ENCODE data around the gene IL19. TPM values are rescaled to one million over a fixed set of nuclear protein-coding genes. Genes with fewer than 3 reads are reported as not detected.

The IL19 gene
- total RNA-seq, 1 donor from 2014 or later, result not detected

DNA sequence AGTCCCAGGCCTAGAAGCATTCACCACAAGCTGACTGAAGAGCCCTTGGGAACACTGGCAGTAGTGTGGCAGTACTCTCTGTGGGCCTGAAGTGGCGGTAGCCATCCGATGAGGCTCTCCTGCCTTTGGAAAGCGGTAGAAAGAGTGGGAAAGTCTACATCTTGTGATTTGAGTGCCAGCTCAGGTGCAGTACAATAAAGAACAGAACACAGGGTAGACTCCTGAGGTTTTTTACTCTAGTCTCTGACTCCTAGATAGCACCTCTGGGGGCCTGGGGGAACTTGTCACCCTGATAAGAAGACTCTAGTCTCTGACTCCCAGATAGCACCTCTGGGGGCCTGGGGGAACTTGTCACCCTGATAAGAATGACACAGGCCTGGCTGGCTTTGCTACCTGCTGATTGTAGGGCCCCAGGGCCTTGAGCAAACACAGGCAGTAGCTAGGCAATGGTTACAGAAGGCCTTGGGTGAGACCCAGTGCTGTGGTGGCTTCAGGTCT is 76.8 kb downstream of the IL19 start:
- H3F3A ChIP-seq (ENCODE audit: low read depth), result no peaks in the 10 kb centered on the region
- no peaks in the 10 kb centered on the region for H3K36me3 ChIP-seq
- no peaks in the 10 kb centered on the region for H3K79me2 ChIP-seq (ENCODE audit: low read depth)
- Mint-ChIP-seq H3K4me3 (no peak overlapping the region), H3K9me3 (peaks cover 15% of the 10 kb centered on the region), H3K27ac (no peak overlapping the region), H3K36me3 (no peaks in the 10 kb centered on the region), H3K27me3 (ENCODE audit: insufficient read depth, low read depth) (no peaks in the 10 kb centered on the region), H3K4me1 (peaks cover 9% of the 10 kb centered on the region)
- no peak overlapping the region for H3K9ac ChIP-seq
- H4K20me1 ChIP-seq (ENCODE audit: low read depth), result no peaks in the 10 kb centered on the region
- no peak overlapping the region for H3K4me3 ChIP-seq
- H3K9me3 ChIP-seq (ENCODE audit: low read depth), result no peaks in the 10 kb centered on the region
- no peaks in the 10 kb centered on the region for H3K27me3 ChIP-seq
- H3K27ac ChIP-seq, result no peak overlapping the region
- DNase-seq (ENCODE audit: low spot score), result no peak
- H3K4me1 ChIP-seq, result peaks cover 4% of the 10 kb centered on the region
- H2AFZ ChIP-seq (replicated peaks), result no peak overlapping the region
- H3K4me2 ChIP-seq, result no peak overlapping the region
- TF ChIP-seq EZH2phosphoT487 (IDR thresholded peaks at IDR 0.05) (no peak), EZH2 (IDR thresholded peaks at IDR 0.05) (no peak)
- TF ChIP-seq, protein P1, sequence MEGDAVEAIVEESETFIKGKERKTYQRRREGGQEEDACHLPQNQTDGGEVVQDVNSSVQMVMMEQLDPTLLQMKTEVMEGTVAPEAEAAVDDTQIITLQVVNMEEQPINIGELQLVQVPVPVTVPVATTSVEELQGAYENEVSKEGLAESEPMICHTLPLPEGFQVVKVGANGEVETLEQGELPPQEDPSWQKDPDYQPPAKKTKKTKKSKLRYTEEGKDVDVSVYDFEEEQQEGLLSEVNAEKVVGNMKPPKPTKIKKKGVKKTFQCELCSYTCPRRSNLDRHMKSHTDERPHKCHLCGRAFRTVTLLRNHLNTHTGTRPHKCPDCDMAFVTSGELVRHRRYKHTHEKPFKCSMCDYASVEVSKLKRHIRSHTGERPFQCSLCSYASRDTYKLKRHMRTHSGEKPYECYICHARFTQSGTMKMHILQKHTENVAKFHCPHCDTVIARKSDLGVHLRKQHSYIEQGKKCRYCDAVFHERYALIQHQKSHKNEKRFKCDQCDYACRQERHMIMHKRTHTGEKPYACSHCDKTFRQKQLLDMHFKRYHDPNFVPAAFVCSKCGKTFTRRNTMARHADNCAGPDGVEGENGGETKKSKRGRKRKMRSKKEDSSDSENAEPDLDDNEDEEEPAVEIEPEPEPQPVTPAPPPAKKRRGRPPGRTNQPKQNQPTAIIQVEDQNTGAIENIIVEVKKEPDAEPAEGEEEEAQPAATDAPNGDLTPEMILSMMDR (IDR thresholded peaks at IDR 0.05), result no peak

DNA sequence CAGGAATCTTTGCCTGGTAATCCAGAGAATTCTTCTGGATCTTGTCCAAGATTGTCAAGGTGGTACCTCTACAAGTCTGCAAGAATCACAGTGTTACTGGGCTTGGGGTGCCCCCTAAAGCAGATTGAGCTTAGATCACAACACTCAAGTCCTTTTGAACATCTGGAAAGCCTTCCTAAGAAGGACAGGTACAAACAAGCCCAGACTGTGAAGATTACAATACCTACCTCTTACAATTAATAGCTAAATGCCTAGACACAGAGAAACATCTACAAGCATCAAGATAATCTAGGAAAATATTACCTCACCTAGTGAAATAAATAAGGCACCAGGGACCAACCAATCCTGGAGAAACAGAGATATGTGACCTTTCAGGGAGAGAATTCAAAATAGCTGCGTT is 77.4 kb downstream of the IL19 start:
- H3K9me3 Mint-ChIP-seq, result peaks cover 19% of the 10 kb centered on the region
- Histone ChIP-seq H3K36me3 (no peaks in the 10 kb centered on the region), H2AFZ (replicated peaks) (no peak overlapping the region), H3K4me3 (no peak overlapping the region), H3K27ac (no peak overlapping the region), H3K9me3 (ENCODE audit: low read depth) (no peaks in the 10 kb centered on the region), H3K27me3 (no peaks in the 10 kb centered on the region), H3K79me2 (ENCODE audit: low read depth) (no peaks in the 10 kb centered on the region), H3K4me2 (no peak overlapping the region), H3K4me1 (peaks cover 2% of the 10 kb centered on the region), H3K9ac (no peak overlapping the region), H3F3A (ENCODE audit: low read depth) (no peaks in the 10 kb centered on the region), H4K20me1 (ENCODE audit: low read depth) (no peaks in the 10 kb centered on the region)
- H3K36me3 Mint-ChIP-seq, result no peaks in the 10 kb centered on the region
- no peaks in the 10 kb centered on the region for H3K27me3 Mint-ChIP-seq (ENCODE audit: insufficient read depth, low read depth)
- TF ChIP-seq EZH2 (IDR thresholded peaks at IDR 0.05) (no peak), EZH2phosphoT487 (IDR thresholded peaks at IDR 0.05) (no peak)
- TF ChIP-seq, protein P1 (IDR thresholded peaks at IDR 0.05), result no peak
- no peak overlapping the region for H3K4me3 Mint-ChIP-seq
- H3K27ac Mint-ChIP-seq, result no peak overlapping the region
- no peak for DNase-seq (ENCODE audit: low spot score)
- peaks cover 3% of the 10 kb centered on the region for H3K4me1 Mint-ChIP-seq

DNA sequence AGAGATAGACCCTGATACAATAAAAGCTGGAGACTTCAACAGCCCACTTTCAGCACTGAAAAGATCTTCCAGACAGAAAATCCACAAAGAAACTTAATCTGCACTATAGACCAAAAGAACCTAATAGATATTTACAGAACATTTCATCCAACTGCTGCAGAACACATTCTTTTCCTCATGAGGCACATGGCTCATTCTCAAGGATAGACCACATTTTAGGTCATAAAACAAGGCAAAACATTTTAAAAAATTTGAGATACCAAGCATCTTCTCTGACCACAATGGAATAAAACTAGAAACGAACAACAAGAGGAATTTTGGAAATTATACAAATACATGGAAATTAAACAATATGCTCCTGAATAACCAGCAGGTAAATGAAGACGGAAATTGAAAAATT is 79.8 kb downstream of the IL19 start:
- no peaks in the 10 kb centered on the region for H3K27me3 ChIP-seq

More for the DNA sequence above, 79.8 kb downstream of the IL19 start:
- H3K4me1 ChIP-seq, result no peaks in the 10 kb centered on the region
- no peaks in the 10 kb centered on the region for H3K36me3 ChIP-seq
- H3K4me2 ChIP-seq, result no peak overlapping the region
- Mint-ChIP-seq H3K4me3 (no peak overlapping the region), H3K27me3 (ENCODE audit: insufficient read depth, low read depth) (peaks cover 2% of the 10 kb centered on the region), H3K4me1 (no peaks in the 10 kb centered on the region), H3K36me3 (no peaks in the 10 kb centered on the region), H3K9me3 (peaks cover 21% of the 10 kb centered on the region), H3K27ac (no peak overlapping the region)
- no peak overlapping the region for H3K9ac ChIP-seq
- H3K79me2 ChIP-seq (ENCODE audit: low read depth), result no peaks in the 10 kb centered on the region
- no peak for DNase-seq (ENCODE audit: low spot score)
- H2AFZ ChIP-seq (replicated peaks), result no peak overlapping the region
- H3K9me3 ChIP-seq (ENCODE audit: low read depth), result no peaks in the 10 kb centered on the region
- TF ChIP-seq EZH2 (IDR thresholded peaks at IDR 0.05), result no peak
- TF ChIP-seq, protein P1 (IDR thresholded peaks at IDR 0.05), result no peak
- no peak for TF ChIP-seq EZH2phosphoT487 (IDR thresholded peaks at IDR 0.05)
- no peak overlapping the region for H3K4me3 ChIP-seq
- H4K20me1 ChIP-seq (ENCODE audit: low read depth), result no peaks in the 10 kb centered on the region
- no peaks in the 10 kb centered on the region for H3F3A ChIP-seq (ENCODE audit: low read depth)
- no peak overlapping the region for H3K27ac ChIP-seq
